ENCODE data around the gene PPFIA1. TPM values are rescaled to one million over a fixed set of nuclear protein-coding genes. Genes with fewer than 3 reads are reported as not detected.

PPFIA1 gene
- total and polyA plus RNA-seq, 10 of the 15 experiments (the other 5 are each of a cell fraction or from before 2014, with no cell fraction given), result 5.2 to 26.2 (median 15.8) TPM

GRCh38 chr11:70322666-70323065, 52.2 kb downstream of the PPFIA1 start:
- 98% methylated on average over 2 of the region's 2 CpGs for WGBS (ENCODE audit: insufficient coverage, insufficient replicate concordance, low lambda C conversion rate, missing lambda C conversion rate)
- no peaks in the 10 kb centered on the region; the same call in 2 of the 3 replicates for H3K9me3 ChIP-seq (replicated peaks; ENCODE audit: control insufficient read depth, insufficient read depth, low read length)
- CTCF ChIA-PET, result interaction anchor here (0.8 kb wide), 1 partner anchor 13 kb away, joined by 3 read pairs; no protein-coding TSS in a partner anchor
- H3K4me3 ChIP-seq, result no peak overlapping the region
- DNase-seq (ENCODE audit: low read depth, low spot score), result no peak
- no peak overlapping the region for H2AFZ ChIP-seq (ENCODE audit: control insufficient read depth, low read depth, low read length)
- no peaks in the 10 kb centered on the region for H4K20me1 ChIP-seq (ENCODE audit: control insufficient read depth, insufficient read depth)
- no peak overlapping the region for H3K27ac ChIP-seq (ENCODE audit: control insufficient read depth, insufficient read depth)
- TF ChIP-seq CHD4 (IDR thresholded peaks at IDR 0.05) (no peak), CTCF (IDR thresholded peaks at IDR 0.05 in 2 of 3, conservative IDR thresholded peaks at IDR 0.05 in 1 of 3; ENCODE audit: control insufficient read depth in 2 of 3, extremely low read depth in 1 of 3, insufficient read depth in 1 of 3, low read depth in 3 of 3, low read length in 3 of 3) (no peak), BCL3 (IDR thresholded peaks at IDR 0.05; ENCODE audit: borderline replicate concordance, insufficient read depth, low read depth, low read length, poor library complexity, severe bottlenecking) (no peak), E2F4 (IDR thresholded peaks at IDR 0.05; ENCODE audit: low read depth, low read length) (no peak), TAF1 (IDR thresholded peaks at IDR 0.05; ENCODE audit: borderline replicate concordance, low read depth, low read length) (no peak), HDAC2 (IDR thresholded peaks at IDR 0.05) (no peak), PKNOX1 (IDR thresholded peaks at IDR 0.05) (no peak), CEBPB (IDR thresholded peaks at IDR 0.05; ENCODE audit: borderline replicate concordance in 1 of 2, low read depth in 2 of 2, low read length in 2 of 2) (no peak), POLR2AphosphoS5 (IDR thresholded peaks at IDR 0.05; ENCODE audit: low read length) (no peak), POLR2A (IDR thresholded peaks at IDR 0.05; ENCODE audit: low read depth, low read length) (no peak), NFXL1 (IDR thresholded peaks at IDR 0.05; ENCODE audit: borderline replicate concordance) (no peak), SMAD5 (IDR thresholded peaks at IDR 0.05; ENCODE audit: low read depth) (no peak), ETV6 (conservative IDR thresholded peaks at IDR 0.05 in 1 of 2, IDR thresholded peaks at IDR 0.05 in 1 of 2; ENCODE audit: borderline replicate concordance in 1 of 2, low read depth in 1 of 2) (no peak), PAX5 (IDR thresholded peaks at IDR 0.05; ENCODE audit: borderline replicate concordance, low read depth, low read length) (no peak), YY1 (IDR thresholded peaks at IDR 0.05; ENCODE audit: low read depth, low read length) (no peak), MLLT1 (IDR thresholded peaks at IDR 0.05) (no peak), MTA3 (IDR thresholded peaks at IDR 0.05; ENCODE audit: borderline replicate concordance, low read length) (no peak)
- POLR2A ChIA-PET, result no interaction called here
- SMC1A ChIA-PET (ENCODE audit: uncharacterized antibody, unreplicated experiment), result interaction anchor here (0.7 kb wide), 1 partner anchor 105 kb away, joined by 3 read pairs; no protein-coding TSS in a partner anchor
- RAD21 ChIA-PET (ENCODE audit: unreplicated experiment), result interaction anchor here (1.8 kb wide), 1 partner anchor 11 kb away, joined by 5 read pairs; no protein-coding TSS in a partner anchor
- H3K4me1 ChIP-seq (ENCODE audit: control insufficient read depth, insufficient read depth, low read length), result peaks cover 25% of the 10 kb centered on the region
- FAIRE-seq, result no peak
- intact Hi-C loops (cut with micrococcal nuclease; ENCODE audit: unreplicated experiment) (loop anchor here (10.0 kb wide), 1 partner anchor 118 kb away; the partner anchor contains the start of gene FADD), in situ Hi-C loops (cut with MboI) (no loop called here)
- no peak overlapping the region for H3K4me2 ChIP-seq (ENCODE audit: control insufficient read depth, insufficient read depth)
- ATAC-seq, result no peak
- peaks cover 4 to 17% of the 10 kb centered on the region in 2 experiments for H3K36me3 ChIP-seq (ENCODE audit: control insufficient read depth in 2 of 2, insufficient read depth in 2 of 2, low read length in 1 of 2)
- H3K27me3 ChIP-seq (replicated peaks in 1 of 2; ENCODE audit: control insufficient read depth in 2 of 2, insufficient read depth in 2 of 2, low read length in 1 of 2), result no peaks in the 10 kb centered on the region
- no TSS peak for BruUV-seq (replicated peaks)
- no peaks in the 10 kb centered on the region; the same call in 1 of the 2 replicates for H3K79me2 ChIP-seq (ENCODE audit: control insufficient read depth, insufficient read depth, low read length)
- H3K9ac ChIP-seq (ENCODE audit: control insufficient read depth, insufficient read depth, low read length), result no peak overlapping the region

All from GM12878 (cell line).